Subcutaneous abdominal adipose tissue (tissue), 5 donors: Measurements from ENCODE around the gene LRRK1.

ENCODE experiments used
- H3K27ac ChIP-seq: one replicate; pipeline ENCODE4 v1.7.0; 2013; ENCODE audit warnings: low read depth, mild to moderate bottlenecking, inconsistent platforms, low read length, moderate library complexity
- H3K27me3 ChIP-seq, 5 donors: one replicate each; pipeline ENCODE4 v1.7.0; 2013; ENCODE audit warnings: low read length in 5 of 5, inconsistent platforms in 1 of 5; ENCODE audit not compliant: control insufficient read depth in 5 of 5, insufficient read depth in 4 of 5
- H3K36me3 ChIP-seq, 5 donors: one replicate each; pipeline ENCODE4 v1.7.0; 2013; ENCODE audit warnings: low read length in 5 of 5; ENCODE audit not compliant: control insufficient read depth in 5 of 5, insufficient read depth in 5 of 5
- H3K4me1 ChIP-seq, 5 donors: one replicate each; pipeline ENCODE4 v1.7.0; 2013; ENCODE audit warnings: low read length in 5 of 5, mild to moderate bottlenecking in 3 of 5, moderate library complexity in 1 of 5; ENCODE audit not compliant: control insufficient read depth in 5 of 5, insufficient read depth in 5 of 5
- H3K4me3 ChIP-seq, 5 donors: one replicate each; pipeline ENCODE4 v1.7.0; 2013; ENCODE audit warnings: low read length in 5 of 5, low read depth in 1 of 5
- H3K9ac ChIP-seq, 5 donors: one replicate each; pipeline ENCODE4 v1.7.0; 2013; ENCODE audit warnings: low read length in 5 of 5, mild to moderate bottlenecking in 4 of 5, moderate library complexity in 3 of 5
- H3K9me3 ChIP-seq, 5 donors: one replicate each; pipeline ENCODE4 v1.7.0; 2013; ENCODE audit warnings: low read length in 5 of 5; ENCODE audit not compliant: control insufficient read depth in 5 of 5
- donor health status: healthy.
- donor health status: healthy.
- donor health status: healthy.
- donor health status: healthy.
- donor health status: healthy.

The LRRK1 gene

DNA sequence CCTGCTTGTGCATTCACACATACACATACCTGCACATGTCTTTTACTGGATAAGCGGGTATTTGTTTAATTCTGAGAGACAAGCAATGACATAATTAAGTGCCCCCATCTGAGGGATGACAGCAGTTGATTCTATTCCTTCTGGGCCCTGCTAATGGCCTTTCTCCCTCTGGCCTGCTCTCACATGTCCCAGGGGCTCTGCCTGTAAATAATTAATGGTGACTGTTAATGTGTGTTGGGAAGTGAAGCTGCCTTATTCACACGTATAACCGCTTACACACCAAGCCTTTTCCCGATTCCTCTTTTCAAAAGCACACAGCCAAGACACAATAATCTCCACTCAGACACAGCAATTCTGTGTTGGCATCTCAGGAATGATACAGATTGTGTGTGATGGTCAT lies 47.8 kb downstream of the LRRK1 start:
- Histone ChIP-seq H3K4me1 (no peaks in the 10 kb centered on the region), H3K36me3 (no peaks in the 10 kb centered on the region), H3K4me3 (no peak overlapping the region), H3K27me3 (no peaks in the 10 kb centered on the region), H3K9me3 (no peaks in the 10 kb centered on the region), H3K27ac (no peak overlapping the region), H3K9ac (no peak overlapping the region)

DNA sequence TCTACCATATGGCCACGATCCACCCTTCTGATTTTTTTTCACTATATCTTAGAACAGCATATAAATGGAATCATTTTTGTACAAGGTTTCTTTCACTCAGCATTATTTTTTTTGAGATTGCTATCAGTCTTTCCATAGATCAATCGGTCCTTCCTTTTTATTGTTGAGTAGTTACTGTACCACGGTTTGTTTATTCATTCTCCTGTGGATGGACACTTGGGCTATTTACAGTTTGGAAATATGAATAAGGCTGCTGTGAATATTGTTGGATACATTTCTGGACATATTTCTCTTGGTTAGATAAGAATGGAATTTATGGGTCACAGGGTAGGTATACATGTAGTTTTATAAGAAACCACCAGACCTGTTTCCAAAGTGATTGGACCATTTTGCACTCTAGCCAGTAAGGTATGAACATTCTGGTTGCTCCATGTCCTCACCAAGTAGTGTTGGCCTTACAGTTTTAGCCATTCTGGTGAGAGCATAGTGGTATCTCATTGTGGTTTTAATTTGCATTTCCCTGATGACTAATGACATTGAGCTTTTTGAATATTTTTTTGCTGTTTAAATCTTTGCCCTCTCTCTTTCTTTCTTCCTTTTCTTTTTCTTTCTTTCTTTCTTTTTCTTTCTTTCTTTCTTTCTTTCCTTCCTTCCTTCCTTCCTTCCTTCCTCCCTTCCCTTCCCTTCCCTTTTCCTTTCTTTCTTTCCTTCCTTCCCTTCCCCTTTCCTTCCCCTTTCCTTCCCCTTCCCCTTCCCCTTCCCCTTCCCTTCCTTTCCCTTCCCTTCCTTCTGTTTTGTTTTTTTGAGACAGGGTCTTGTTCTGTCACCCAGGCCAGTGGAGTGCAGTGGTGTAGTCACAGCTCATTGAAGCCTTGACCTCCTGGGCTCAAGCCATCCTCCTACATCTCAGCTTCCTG lies 49.2 kb downstream of the LRRK1 start:
- H3K4me3 ChIP-seq = no peak overlapping the region
- no peaks in the 10 kb centered on the region for H3K9me3 ChIP-seq
- H3K9ac ChIP-seq = no peak overlapping the region

DNA sequence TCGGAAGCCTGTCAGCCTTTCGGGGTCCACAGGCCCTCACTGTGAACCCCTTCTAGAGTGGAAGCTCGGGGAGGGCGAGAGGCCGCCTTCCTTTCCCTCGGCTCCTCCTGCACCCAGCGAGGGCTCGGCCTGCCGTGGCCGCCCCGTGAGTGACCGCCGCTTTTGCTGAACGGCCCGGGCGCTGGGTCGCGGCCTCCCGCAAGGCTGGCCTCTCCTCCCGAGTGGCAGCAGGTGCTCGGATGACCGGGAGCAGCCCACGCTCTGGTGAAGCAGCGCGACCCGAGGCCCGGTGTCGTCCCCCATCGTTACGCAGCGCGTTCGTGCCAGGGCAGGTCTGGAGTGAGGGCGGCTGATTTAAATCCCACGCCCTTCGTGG lies 53.8 kb downstream of the LRRK1 start:
- H3K4me1 ChIP-seq = peaks cover 0 to 10% (median 6%) of the 10 kb centered on the region in 5 donors

More for the DNA sequence above, 49.2 kb downstream of the LRRK1 start:
- H3K36me3 ChIP-seq = no peaks in the 10 kb centered on the region
- H3K4me1 ChIP-seq = peaks cover 0 to 5% (median 4%) of the 10 kb centered on the region in 5 donors
- H3K27me3 ChIP-seq = peaks cover 4 to 9% (median 7%) of the 10 kb centered on the region in 5 donors
- no peak overlapping the region for H3K27ac ChIP-seq

DNA sequence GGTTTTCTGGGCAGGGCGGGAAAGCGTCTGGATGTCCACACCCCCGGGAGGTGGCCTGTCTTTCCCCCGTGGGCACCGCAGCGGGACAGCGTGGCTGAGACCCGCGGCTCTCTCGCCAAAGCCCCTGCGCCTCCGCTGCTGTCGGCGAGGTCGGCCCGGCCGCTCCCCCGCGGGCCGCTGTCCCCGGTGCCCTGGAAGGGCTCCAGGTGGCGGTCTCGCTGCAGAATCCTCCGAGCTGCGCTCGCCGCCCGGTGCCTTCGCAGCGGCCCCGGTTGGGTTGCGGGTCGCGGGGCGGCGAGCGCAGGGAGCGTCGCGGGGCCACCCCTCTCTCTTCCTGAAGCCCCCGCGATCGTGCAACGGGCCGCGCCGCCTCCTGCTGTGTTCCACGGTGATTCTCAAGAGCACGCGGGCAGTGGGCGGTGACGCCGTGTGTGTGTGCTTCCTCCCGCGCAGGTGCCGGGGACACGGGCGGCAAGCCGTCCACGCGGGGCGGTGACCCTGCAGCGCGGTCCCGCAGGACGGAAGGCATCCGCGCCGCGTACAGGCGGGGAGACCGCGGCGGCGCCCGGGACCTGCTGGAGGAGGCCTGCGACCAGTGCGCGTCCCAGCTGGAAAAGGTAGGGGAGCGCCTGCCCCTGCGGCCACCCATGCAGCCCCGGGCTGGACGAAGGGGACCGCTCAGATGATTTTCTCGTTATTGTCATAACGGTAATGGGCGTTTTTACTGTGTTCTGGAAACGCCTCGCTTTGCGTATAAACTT lies 54.4 kb downstream of the LRRK1 start:
- H3K9ac ChIP-seq = no peak overlapping the region
- peaks cover 4 to 14% (median 12%) of the 10 kb centered on the region in 5 donors for H3K27me3 ChIP-seq
- peaks cover 0 to 10% (median 6%) of the 10 kb centered on the region in 5 donors for H3K4me1 ChIP-seq
- no peak overlapping the region for H3K27ac ChIP-seq
- peak overlapping the region in 3 of 5 donors; percentile 25 to 49 (median 48) for H3K4me3 ChIP-seq
- no peaks in the 10 kb centered on the region for H3K9me3 ChIP-seq
- no peaks in the 10 kb centered on the region for H3K36me3 ChIP-seq

More for the DNA sequence above, 53.8 kb downstream of the LRRK1 start:
- Histone ChIP-seq H3K9me3 (no peaks in the 10 kb centered on the region), H3K36me3 (no peaks in the 10 kb centered on the region), H3K27me3 (peaks cover 4 to 14% (median 12%) of the 10 kb centered on the region in 5 donors), H3K9ac (no peak overlapping the region), H3K4me3 (peak overlapping the region in 3 of 5 donors; percentile 25 to 49 (median 48)), H3K27ac (no peak overlapping the region)

DNA sequence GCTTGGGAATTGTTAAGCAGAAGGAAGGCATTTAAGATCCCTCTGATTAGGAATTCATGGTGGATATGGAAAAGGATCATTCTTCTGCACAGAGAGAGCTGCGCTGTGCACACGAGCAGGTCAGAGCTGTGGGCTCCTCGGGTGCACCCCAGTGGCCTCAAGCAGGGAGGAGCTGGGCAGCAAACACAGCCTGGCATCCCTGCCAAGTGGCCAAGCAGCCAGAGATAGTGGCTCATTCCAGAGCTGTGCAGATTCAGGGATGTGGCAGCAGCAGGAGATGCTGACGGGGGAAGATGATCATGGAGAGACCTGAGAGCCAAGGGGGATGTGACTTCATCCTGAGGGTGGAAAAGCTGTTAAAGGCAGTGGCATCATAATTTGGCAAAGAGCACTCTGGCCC lies 55.9 kb downstream of the LRRK1 start:
- H3K27me3 ChIP-seq = peaks cover 4 to 14% (median 12%) of the 10 kb centered on the region in 5 donors
- no peaks in the 10 kb centered on the region for H3K36me3 ChIP-seq
- H3K4me1 ChIP-seq = peaks cover 0 to 10% (median 6%) of the 10 kb centered on the region in 5 donors
- no peak overlapping the region for H3K9ac ChIP-seq
- H3K4me3 ChIP-seq = no peak overlapping the region
- H3K27ac ChIP-seq = no peak overlapping the region
- H3K9me3 ChIP-seq = no peaks in the 10 kb centered on the region

DNA sequence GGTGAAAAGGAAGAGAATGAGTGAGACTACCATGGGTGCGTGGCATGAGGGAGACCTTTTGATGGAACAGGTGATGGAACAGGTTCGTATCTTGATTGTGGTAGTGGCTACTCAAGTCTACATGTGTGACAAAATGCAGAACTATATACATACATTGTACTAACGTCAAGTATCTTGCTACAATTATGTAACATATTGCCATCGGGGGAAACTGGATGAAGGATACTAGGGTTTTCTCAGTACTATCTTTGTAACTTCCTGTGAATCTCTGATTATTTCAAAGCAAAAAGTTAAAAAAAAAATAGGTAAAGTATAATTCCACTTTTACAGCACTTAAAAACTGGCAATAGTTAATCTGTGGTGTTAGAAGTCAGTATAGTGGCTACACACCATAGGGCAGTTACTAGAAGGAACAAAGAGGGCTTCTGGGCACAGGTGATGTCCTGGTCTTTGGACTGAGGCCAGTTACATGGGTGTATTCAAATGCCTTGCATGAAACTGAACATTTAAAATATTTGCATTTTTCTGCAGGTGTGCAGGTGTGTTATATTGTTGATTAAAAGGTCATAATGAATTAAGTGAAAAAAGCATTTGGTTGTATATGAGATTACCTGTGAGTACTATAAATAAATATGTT lies 61.4 kb downstream of the LRRK1 start:
- H3K9me3 ChIP-seq = no peaks in the 10 kb centered on the region
- H3K4me1 ChIP-seq = no peaks in the 10 kb centered on the region
- no peak overlapping the region for H3K9ac ChIP-seq
- no peak overlapping the region for H3K27ac ChIP-seq
- no peaks in the 10 kb centered on the region for H3K27me3 ChIP-seq
- H3K4me3 ChIP-seq = no peak overlapping the region
- H3K36me3 ChIP-seq = peaks cover 2 to 18% (median 4%) of the 10 kb centered on the region in 5 donors

DNA sequence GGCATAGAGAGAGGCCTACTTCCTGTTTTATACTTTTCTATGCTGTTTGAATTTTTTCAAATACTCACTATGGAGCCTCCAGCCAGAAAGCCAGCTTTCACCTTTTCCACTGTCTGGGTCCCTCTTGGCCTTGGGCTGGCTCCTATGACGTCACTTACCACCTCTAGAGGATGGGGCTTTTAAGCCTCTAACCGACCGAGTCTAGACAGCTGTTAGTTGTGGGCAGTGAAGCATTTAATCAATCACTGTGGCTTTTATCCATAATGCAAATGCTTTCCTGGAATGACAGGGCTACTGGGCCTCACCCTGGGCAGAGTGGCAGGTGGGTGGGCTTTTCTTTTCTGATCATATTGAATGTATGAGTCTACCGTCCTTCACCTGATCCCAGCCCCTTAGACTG lies 61.9 kb downstream of the LRRK1 start:
- Histone ChIP-seq H3K27me3 (no peaks in the 10 kb centered on the region), H3K27ac (no peak overlapping the region)

DNA sequence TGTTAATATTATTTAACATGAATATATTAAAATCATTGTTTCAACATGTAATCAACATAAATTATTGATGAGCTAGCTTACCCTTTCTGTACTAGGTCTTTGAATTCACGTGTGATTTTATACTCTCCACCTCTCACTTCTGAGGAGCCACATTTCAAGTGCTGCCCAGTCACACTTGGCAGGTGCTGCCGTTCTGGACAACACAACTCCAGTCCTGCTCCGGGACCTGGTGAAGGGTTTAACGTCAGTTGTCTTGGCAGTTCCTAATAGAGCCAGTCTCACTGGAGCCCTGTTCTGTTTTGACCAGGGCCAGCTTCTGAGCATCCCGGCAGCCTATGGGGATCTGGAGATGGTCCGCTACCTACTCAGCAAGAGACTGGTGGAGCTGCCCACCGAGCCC lies 64.1 kb downstream of the LRRK1 start:
- Histone ChIP-seq H3K9ac (no peak overlapping the region), H3K36me3 (peaks cover 2 to 28% (median 4%) of the 10 kb centered on the region in 5 donors), H3K27ac (no peak overlapping the region), H3K9me3 (peaks cover 0 to under 1% (median 0%) of the 10 kb centered on the region in 5 donors), H3K27me3 (no peaks in the 10 kb centered on the region), H3K4me3 (no peak overlapping the region), H3K4me1 (peaks cover 0 to 3% (median 0%) of the 10 kb centered on the region in 5 donors)

More for the DNA sequence above, 61.9 kb downstream of the LRRK1 start:
- Histone ChIP-seq H3K9me3 (no peaks in the 10 kb centered on the region), H3K36me3 (peaks cover 2 to 18% (median 4%) of the 10 kb centered on the region in 5 donors), H3K4me3 (no peak overlapping the region), H3K9ac (no peak overlapping the region), H3K4me1 (no peaks in the 10 kb centered on the region)

DNA sequence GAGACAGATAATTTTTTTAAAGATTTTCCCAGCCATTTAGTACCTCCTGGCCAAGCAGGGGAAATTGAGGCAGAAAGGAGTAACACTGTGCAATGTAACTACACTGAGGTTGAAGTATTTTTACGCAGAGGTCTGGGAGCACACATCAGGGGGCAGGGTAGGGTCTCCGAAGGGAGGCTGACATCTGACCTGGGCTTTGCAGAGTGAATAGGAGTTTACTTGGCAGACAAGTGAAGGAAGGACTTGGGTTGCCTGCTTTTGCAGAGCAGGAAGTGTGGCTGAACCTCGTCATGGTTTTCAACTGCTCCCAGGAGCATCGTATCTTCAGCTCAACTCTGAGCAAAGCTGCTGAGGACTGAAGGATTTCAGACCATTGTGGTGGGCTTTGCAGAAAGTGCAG lies 66.2 kb downstream of the LRRK1 start:
- H3K4me1 ChIP-seq = peaks cover 0 to 3% (median 0%) of the 10 kb centered on the region in 5 donors
- H3K4me3 ChIP-seq = no peak overlapping the region
- H3K36me3 ChIP-seq = peaks cover 6 to 40% (median 11%) of the 10 kb centered on the region in 5 donors
- H3K27me3 ChIP-seq = no peaks in the 10 kb centered on the region
- H3K9me3 ChIP-seq = peaks cover 0 to 3% (median 0%) of the 10 kb centered on the region in 5 donors
- no peak overlapping the region for H3K27ac ChIP-seq
- H3K9ac ChIP-seq = no peak overlapping the region
